GM18520 (cell line): Measurements from ENCODE around the gene IGFBP4.

Source experiments
- ATAC-seq: cut with Tn5 transposase; IDR thresholded peaks from one replicate; pipeline ENCODE4 v1.9.1; 2021; ENCODE audit not compliant: unreplicated experiment

Gene IGFBP4

DNA sequence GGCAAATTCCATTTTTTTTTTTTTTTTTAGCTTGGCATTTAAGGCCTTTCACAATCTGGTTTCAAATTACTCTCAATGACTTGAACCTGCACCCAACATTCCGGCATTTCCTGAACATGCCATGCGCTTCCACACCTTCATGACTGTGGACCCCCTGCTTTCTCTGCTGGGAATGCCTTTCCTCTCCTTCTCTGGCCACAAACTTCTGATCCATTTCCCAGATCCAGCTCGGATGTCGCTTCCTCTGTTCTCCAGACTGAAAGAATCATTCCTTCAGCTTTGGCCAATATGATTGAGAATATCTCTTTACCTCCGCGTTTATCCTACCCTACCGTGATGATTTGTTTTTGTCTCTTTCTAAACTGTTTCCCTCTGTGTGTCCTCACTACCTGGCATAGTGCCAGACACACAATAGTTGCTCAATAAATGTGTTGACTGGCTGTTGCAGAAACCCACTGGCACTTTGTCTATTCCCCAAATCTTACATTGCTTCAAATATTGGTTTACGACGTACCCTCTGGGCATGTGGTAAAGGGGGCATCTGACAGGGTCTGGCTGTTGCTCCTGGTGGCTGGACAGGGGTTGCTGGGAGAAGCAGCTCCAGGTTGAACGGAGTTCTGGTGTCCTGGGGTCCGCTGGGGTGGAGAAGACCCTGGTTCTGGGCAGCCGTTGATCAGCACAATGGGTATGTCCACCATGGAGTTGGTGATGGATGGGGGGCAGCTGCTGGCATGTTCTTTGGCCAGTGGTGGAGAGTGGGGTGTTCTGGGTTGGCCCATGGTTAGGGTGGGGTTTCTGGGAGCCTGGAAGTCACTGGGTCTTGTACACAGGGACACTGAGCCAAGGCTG lies 43.5 kb downstream of the IGFBP4 start:
- no peak for ATAC-seq

DNA sequence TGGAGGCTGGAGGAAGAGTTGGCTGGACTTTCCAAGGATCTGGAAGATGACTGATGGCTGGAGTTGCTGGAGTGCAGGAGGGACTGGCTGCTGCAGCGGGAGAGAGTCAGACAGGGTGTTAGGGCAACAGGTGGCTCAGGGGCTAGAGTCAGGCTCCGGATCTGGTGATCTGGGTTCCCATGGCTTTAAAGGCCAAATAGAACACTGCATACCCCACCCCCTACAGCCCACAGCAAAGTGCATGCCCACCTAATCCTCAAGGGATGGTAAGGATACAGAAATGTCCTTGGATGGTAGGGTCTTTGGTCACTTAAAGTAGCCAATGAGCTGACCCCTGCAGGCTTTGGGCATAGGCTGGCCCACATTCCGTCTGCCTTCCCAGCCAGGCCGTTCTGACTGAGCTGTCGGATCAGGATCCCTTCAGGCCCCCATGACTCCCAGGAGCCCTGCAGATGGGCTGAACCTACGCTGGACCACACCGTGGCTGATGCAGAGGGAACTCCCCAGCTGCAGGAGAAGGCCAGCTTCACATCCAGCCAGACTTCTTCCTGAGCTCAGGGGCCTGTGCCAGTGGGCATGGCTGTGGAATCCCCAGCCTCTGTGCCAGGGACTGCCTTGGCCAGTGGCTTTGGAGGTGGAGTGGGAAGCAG lies 44.2 kb downstream of the IGFBP4 start:
- ATAC-seq = no peak

DNA sequence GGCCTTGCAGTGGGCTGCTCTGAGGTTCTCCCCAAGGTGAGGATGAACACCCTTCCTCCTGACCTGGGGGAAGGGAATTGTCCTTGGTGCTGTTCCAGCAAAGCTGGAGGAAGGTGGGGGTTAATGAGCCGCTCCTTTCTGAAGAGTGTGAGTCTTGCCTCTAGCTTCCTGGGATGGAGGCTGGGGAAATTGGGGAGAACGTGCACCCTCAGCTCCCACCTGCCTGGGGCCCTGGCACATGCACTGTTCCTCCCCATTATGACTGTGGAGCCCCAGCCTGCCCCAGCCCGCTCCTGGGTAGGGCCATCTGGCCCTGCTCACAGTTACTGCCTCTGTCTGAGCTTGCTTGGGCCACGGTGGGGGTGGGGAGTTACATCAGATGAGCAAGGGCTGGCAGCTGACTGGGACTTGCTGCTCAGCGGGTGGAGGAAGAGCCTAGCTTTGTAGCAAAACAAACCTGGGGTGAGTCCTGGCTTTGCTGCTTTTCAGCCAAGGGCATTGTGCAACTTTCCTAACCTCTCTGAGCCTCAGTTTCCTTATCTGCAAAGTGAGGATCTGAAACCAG lies 47.1 kb downstream of the IGFBP4 start:
- no peak for ATAC-seq

DNA sequence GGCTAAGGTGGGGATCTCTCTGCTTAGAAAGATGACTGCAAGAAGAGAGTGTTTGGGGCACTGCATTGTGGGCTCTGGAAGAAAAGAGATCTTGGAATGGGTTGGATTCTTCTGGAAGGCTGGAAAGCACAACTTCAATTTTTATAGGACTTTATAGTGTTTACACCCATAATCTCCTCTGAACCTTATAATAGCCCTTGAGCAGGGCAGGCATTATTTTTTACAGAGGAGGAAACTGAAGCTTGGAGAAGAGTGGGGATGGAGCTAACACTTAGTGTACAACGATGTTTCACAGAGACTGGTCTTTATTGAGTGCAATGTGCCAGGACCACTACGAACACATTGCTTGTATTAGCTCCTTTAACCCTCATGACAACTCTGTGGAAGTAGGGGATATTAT lies 47.7 kb downstream of the IGFBP4 start:
- no peak for ATAC-seq

DNA sequence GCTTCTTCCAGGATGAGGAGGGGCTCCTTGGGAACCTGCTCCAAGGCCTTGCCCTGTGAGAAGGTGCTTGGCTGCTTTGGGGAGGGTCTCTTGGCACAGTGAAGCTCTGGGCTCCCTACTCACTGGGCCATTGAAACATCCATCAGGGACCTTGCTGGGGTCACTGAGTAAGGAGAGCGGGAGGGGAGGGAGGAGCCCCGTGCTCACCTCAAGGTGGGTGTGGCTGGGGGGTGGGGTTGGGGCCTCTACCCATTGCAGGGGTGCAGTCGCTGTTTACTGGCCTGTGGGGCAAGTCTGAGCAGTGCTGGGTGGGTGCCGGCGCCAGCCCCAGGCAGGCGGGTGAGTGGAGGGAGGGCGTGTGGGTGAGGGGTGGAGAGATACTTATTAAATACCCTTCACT lies 48.2 kb downstream of the IGFBP4 start:
- ATAC-seq = no peak

DNA sequence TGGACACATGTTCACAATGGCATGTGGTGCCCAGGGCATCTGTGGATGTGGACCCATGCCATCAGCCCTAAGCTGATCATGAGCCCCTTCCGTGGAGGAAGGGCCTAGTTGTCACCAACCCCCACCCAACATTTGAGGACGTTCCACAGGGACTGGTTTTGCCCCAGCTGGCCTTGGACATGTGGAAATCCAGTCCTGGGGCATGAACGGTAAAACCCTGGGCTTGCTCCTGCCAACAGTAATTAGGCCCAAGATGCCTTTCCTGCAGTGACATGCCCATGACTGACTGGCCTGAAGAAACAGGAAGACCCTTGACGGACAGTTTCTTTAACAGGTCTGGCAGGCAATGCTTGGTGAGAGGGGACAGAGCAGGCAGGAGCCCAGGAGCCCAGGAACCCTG lies 50.4 kb downstream of the IGFBP4 start:
- no peak for ATAC-seq

DNA sequence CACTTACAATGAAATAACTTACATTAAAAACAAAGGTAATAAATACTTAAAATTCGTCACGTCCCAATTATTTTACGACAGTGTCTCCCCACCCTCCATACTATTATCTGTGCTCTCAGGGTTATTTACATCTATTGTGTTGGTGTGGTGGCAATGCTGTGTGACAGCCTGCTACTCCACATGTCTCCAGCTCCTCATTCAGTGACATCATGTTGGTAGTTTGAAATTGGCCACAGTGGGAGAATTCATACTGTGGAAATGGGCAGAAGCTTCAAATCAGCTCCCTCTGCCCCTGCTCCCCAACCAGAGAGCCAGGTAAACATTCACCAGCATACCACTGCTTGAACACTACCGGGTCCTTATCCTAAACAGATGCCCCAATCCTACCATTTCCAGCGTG lies 51.9 kb downstream of the IGFBP4 start:
- ATAC-seq = no peak

DNA sequence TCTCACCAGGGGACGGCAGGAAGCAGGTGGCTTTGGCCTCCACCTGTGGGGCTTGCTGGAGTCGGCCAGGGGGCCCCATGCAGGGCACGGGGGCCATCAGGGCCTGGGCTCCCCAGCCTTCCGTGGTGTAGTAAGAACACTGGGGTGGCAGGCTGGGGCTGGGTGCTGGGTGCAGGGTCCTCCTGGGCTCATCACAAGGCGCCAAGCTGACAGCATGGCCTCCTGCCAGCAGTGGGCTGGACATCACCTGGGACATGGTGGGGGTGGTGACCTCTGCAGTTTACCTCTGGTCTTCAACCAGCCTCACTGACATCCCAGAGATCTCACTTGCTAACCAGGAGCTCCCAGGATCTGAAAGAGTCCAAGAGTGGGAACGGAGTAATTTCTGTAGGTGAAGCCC lies 52.9 kb downstream of the IGFBP4 start:
- no peak for ATAC-seq

DNA sequence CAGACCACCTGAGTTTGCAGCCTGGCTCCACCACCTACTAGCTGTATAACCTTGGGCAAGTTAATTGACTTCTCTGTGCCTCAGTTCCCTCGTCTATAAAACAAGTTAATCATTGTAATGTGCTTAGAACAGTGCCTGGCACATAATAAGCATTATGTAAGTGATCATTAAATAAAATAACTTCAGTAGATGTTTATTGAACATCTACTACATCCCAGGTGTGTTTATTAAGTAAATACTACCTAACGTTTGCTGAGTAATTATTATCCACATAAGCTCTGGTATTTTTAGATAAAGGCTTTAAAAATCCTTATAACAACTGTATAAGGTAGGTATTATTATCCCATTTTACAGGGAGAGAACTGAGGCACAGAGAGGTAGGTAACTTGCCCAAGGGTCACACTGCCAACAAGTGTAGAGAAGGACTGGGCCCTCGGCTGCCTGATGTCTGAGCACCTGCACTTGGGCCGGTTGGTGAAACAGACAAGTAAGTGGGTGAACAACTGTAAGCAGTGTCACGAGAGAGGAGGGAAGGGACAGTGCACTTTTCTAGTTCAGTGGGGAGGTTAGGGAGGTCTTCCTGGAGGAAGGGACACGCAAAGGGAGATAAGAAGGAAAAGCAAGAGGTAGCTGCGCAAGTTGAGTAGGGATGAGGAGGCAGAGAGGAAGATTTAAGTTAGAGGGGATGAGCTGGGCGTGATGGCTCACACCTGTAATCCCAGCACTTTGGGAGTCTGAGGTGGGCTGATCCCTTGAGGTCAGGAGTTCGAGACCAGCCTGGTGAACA lies 53.6 kb downstream of the IGFBP4 start:
- no peak for ATAC-seq

DNA sequence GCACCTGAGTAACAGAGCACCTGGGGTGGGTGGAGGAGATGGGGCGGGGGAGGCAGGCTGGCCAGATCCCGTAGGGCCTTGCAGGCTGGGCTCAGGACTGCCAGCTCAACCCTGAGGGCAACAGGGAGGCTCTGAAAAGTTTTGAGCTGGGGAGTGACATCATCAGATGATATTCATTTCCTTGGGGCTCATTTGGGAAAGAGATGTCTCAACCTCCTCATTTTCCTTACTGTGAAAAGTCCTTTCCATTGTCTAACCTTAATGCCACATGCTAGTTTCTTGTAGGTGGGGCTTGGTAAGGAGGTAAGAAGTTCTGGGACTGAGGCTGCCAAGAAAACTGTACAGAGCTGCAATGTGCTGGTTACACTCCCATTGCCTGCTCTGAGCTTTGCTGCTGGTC lies 54.4 kb downstream of the IGFBP4 start:
- ATAC-seq = no peak

DNA sequence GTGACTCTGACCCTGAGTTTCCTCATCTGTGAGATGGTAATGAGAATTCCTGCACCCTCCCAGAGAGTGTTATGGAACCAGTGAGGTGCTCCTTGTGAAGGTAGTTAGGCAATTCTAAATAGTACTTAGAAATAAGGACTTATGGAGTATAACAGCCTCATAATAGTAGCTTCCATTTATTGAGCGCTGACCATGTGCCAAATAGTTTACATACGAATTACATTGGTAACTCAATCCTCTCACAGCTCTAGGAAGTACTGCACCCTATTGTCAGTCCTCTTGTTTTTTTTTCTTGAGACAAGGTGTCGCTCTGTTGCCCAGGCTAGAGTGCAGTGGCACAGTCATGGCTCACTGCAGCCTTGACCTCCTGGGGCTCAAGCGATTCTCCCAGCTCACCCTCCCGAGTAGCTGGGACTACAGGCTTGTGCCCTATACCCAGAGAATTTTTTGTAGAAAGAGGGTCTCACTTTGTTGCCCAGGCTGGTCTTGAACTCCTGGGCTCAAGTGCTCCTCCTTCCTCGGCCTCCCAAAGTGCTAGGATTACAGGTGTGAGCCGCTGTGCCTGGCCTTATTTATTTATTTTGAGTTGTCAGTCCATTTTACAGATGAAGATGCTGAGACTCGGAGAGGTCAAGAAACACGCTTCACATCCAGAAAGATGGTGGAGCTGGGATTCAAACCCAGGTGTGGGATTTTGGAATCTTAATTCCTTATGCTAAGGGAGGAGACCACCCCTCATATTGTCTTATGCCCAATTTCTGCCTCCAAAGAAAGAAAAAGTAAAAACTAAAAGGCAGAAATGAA lies 55.2 kb downstream of the IGFBP4 start:
- ATAC-seq = no peak

DNA sequence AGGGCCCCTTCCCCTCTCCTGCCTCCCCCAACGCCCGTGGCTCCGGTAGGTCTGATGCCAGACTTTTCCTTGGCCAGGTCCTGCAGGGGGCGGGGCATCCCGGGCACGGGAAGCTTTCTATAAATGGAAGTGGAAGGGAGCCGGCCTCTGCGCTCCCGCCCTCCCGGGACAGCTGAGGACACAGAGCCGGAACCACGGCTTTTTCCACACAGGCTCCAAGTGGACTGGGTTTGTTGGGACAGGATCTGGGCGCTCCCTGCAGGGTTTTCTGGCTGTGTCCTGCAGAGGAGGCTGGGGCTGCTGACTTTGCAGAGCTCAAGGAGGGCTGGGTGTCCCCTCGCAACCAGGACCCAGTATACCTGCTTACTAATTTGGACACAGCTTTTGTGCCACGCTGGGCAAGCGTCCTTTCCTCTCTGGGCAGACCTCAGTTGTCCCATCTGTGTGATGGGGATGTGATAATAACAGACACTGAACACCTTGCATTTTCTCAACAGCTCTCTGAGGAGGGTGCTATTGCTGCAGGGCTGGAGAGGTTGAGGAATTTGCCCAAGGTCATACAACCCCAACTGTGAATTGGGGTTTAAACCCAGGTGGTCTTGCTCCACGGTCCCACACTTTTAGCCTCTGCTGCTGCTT lies 56.4 kb downstream of the IGFBP4 start:
- ATAC-seq = no peak

DNA sequence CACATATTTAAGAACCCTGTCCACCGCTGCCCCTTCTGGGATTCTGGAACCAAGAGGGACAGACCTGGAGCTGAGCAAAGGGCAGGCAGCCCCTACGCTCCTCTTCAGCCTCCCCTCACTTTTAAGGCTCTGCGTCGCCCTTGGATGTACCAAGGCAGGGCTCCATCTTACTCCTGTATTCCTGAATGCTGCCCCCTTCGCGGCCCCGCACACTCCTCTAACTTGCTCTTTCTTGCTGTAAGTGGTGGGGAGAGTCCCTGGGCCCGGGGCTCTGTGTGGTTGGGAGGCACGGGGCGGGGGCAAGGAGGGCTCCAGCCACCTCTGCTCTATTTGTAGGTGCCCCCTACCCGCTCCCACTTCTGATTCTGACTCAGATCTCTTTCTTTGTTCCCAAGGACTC lies 56.9 kb downstream of the IGFBP4 start:
- ATAC-seq = no peak

DNA sequence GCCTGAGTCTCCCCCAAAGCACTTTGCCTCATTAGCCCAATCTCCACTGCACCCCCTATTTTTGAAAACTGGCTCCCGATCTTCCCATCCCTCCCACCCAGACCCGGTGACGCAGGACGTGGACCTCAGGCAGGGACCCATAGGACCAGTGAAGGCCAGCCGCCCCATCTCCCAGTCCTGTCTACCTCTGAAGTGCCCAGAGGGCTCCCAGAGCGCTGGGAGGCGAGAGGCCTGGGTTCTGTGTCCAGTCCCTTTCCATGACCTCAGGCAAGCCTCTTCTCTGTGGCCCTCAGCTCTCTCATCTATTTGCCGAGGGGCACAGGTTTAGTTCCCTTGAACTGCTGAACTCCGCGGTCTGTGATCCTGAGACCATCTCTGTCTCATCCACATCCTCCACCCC lies 57.5 kb downstream of the IGFBP4 start:
- ATAC-seq = no peak

DNA sequence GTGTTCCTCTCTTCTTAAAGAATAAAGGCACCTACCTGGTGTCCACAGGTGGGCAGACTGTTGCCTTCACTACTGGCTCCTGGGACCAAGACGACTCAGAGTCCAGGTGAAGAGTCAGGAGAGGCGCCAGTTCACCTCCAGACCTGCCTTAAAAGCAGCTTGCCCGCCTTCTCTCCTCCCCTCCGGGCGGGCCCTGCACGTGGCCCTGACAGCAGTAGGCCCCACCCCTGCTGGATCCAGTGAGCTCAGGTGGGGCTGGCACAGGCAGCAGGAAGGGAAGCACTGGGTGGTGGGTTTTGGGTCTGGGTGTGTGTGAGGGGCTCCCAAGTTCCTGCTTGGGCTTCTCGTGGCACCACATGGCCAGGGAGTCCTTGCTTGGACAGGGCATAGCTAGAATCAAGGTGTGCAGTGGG lies 58.3 kb downstream of the IGFBP4 start, which contains the start of gene TNS4:
Gene TNS4, minus strand, starts transcription at position 125 of the 413 bp plus-strand sequence. CDS start 5,198 bp downstream, outside the sequence.
- ATAC-seq = no peak

DNA sequence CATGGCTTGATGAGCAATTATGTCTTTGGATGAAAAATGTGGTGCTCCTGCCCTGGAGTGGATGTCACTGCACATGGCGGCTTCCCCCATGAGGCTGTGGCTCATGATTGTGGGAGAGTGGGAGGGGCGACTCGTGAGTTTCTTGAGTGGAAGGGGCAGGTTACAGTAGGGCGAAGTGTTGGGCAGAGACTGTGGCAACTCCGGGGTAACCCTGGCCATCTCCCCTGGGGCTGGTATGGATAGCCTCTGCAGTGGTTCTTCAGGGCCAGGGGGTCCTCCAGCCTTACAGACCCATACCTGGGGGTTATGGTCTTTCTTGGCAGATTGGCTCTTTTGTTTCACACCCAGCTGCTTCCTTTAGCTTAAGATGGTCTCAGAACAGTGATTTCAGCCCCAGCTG lies 59.5 kb downstream of the IGFBP4 start:
- ATAC-seq = no peak

DNA sequence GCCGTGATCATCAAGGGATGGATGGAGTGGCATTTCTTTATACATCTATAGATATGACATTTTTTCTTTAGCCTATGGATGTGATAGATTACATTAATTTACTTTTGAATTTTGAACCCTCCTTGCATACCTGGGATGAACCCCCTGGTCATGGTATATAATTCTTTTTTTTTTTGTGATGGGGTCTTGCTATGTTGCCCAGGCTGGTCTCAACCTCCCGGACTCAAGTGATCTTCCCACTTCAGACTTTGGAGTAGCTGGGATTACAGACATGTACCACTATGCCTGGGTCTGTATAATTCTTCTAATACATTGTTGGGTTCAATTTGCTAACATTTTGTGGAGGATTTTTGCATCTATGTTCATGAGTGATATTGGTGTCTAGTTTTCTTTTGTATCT lies 59.9 kb downstream of the IGFBP4 start:
- no peak for ATAC-seq

DNA sequence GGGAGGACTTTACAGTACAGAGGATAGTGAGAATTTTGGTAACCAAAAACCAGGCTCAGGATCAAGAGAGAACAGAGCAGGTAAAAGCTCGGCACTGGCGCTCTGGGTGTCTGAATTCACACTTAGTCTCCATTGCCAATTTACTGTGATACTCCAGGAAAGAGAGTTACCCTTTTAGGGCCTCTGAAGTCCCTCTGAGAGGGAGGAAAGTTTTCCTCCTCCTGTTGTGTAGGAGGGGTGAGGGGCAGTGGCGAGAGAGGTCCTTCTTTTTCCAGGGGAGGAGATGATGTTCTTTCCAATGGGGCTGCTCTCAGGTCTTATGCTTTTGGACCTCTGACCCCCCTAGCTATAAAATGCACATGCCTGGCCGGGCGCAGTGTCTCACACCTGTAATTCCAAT lies 63.5 kb downstream of the IGFBP4 start:
- ATAC-seq = no peak
